ENCODE results near the gene ADAM12.

The ADAM12 gene

GRCh38 chr10:126146771-126147170 lies 241.5 kb downstream of the ADAM12 start:
- Histone ChIP-seq H2AFZ (ENCODE audit: low read depth, low read length) (no peak overlapping the region), H3K9me3 (ENCODE audit: low read length) (peaks cover 5% of the 10 kb centered on the region), H3K36me3 (ENCODE audit: insufficient read depth, low read length) (no peaks in the 10 kb centered on the region), H3K4me1 (ENCODE audit: insufficient read depth, low read length) (peaks cover 19% of the 10 kb centered on the region), H3K4me3 (ENCODE audit: low read length) (no peak overlapping the region), H3K27me3 (ENCODE audit: insufficient read depth, low read length) (no peaks in the 10 kb centered on the region)

GRCh38 chr10:126143117-126143516 lies 245.2 kb downstream of the ADAM12 start:
- Histone ChIP-seq H3K9me3 (ENCODE audit: low read length) (peaks cover 3% of the 10 kb centered on the region), H2AFZ (ENCODE audit: low read depth, low read length) (no peak overlapping the region), H3K4me3 (ENCODE audit: low read length) (no peak overlapping the region), H3K4me1 (ENCODE audit: insufficient read depth, low read length) (peaks cover 9% of the 10 kb centered on the region), H3K36me3 (ENCODE audit: insufficient read depth, low read length) (no peaks in the 10 kb centered on the region), H3K27me3 (ENCODE audit: insufficient read depth, low read length) (no peaks in the 10 kb centered on the region)

- no peaks in the 10 kb centered on the region for H3K27me3 ChIP-seq (ENCODE audit: insufficient read depth, low read length)
- no peak overlapping the region for H3K4me3 ChIP-seq (ENCODE audit: low read length)
- H3K9me3 ChIP-seq (ENCODE audit: low read length), result no peaks in the 10 kb centered on the region
- H3K4me1 ChIP-seq (ENCODE audit: insufficient read depth, low read length), result no peaks in the 10 kb centered on the region
- H3K36me3 ChIP-seq (ENCODE audit: insufficient read depth, low read length), result no peaks in the 10 kb centered on the region
- no peak overlapping the region for H2AFZ ChIP-seq (ENCODE audit: low read depth, low read length)
These were observed 247.5 kb downstream of the ADAM12 start for GRCh38 chr10:126140746-126141273.

- Histone ChIP-seq H3K9me3 (ENCODE audit: low read length) (no peaks in the 10 kb centered on the region), H3K36me3 (ENCODE audit: insufficient read depth, low read length) (no peaks in the 10 kb centered on the region), H3K4me1 (ENCODE audit: insufficient read depth, low read length) (no peaks in the 10 kb centered on the region), H2AFZ (ENCODE audit: low read depth, low read length) (no peak overlapping the region), H3K27me3 (ENCODE audit: insufficient read depth, low read length) (no peaks in the 10 kb centered on the region), H3K4me3 (ENCODE audit: low read length) (no peak overlapping the region)
These were observed 250.6 kb downstream of the ADAM12 start for GRCh38 chr10:126137562-126138221.

GRCh38 chr10:126135941-126136595 lies 252.2 kb downstream of the ADAM12 start:
- Histone ChIP-seq H2AFZ (ENCODE audit: low read depth, low read length) (no peak overlapping the region), H3K36me3 (ENCODE audit: insufficient read depth, low read length) (no peaks in the 10 kb centered on the region), H3K27me3 (ENCODE audit: insufficient read depth, low read length) (no peaks in the 10 kb centered on the region), H3K4me3 (ENCODE audit: low read length) (no peak overlapping the region), H3K9me3 (ENCODE audit: low read length) (no peaks in the 10 kb centered on the region), H3K4me1 (ENCODE audit: insufficient read depth, low read length) (peaks cover 7% of the 10 kb centered on the region)

GRCh38 chr10:126135177-126135576 lies 253.1 kb downstream of the ADAM12 start:
- no peak overlapping the region for H3K4me3 ChIP-seq (ENCODE audit: low read length)
- no peaks in the 10 kb centered on the region for H3K36me3 ChIP-seq (ENCODE audit: insufficient read depth, low read length)
- H2AFZ ChIP-seq (ENCODE audit: low read depth, low read length), result no peak overlapping the region
- no peaks in the 10 kb centered on the region for H3K9me3 ChIP-seq (ENCODE audit: low read length)
- H3K4me1 ChIP-seq (ENCODE audit: insufficient read depth, low read length), result peaks cover 11% of the 10 kb centered on the region
- no peaks in the 10 kb centered on the region for H3K27me3 ChIP-seq (ENCODE audit: insufficient read depth, low read length)

GRCh38 chr10:126133906-126134656 lies 254.2 kb downstream of the ADAM12 start:
- Histone ChIP-seq H3K27me3 (ENCODE audit: insufficient read depth, low read length) (no peaks in the 10 kb centered on the region), H3K36me3 (ENCODE audit: insufficient read depth, low read length) (no peaks in the 10 kb centered on the region), H3K4me3 (ENCODE audit: low read length) (no peak overlapping the region), H3K4me1 (ENCODE audit: insufficient read depth, low read length) (peaks cover 12% of the 10 kb centered on the region), H3K9me3 (ENCODE audit: low read length) (no peaks in the 10 kb centered on the region), H2AFZ (ENCODE audit: low read depth, low read length) (no peak overlapping the region)

GRCh38 chr10:126133082-126133620 lies 255.1 kb downstream of the ADAM12 start:
- Histone ChIP-seq H2AFZ (ENCODE audit: low read depth, low read length) (no peak overlapping the region), H3K27me3 (ENCODE audit: insufficient read depth, low read length) (no peaks in the 10 kb centered on the region), H3K36me3 (ENCODE audit: insufficient read depth, low read length) (no peaks in the 10 kb centered on the region), H3K4me1 (ENCODE audit: insufficient read depth, low read length) (peaks cover 12% of the 10 kb centered on the region), H3K9me3 (ENCODE audit: low read length) (no peaks in the 10 kb centered on the region), H3K4me3 (ENCODE audit: low read length) (no peak overlapping the region)

- H3K9me3 ChIP-seq (ENCODE audit: low read length), result no peaks in the 10 kb centered on the region
- H3K36me3 ChIP-seq (ENCODE audit: insufficient read depth, low read length), result no peaks in the 10 kb centered on the region
- no peaks in the 10 kb centered on the region for H3K27me3 ChIP-seq (ENCODE audit: insufficient read depth, low read length)
- no peak overlapping the region for H3K4me3 ChIP-seq (ENCODE audit: low read length)
- H3K4me1 ChIP-seq (ENCODE audit: insufficient read depth, low read length), result peaks cover 12% of the 10 kb centered on the region
- H2AFZ ChIP-seq (ENCODE audit: low read depth, low read length), result no peak overlapping the region
These were observed 256.9 kb downstream of the ADAM12 start for GRCh38 chr10:126131341-126131740.

GRCh38 chr10:126130271-126130710 lies 258.0 kb downstream of the ADAM12 start:
- Histone ChIP-seq H3K9me3 (ENCODE audit: low read length) (no peaks in the 10 kb centered on the region), H3K36me3 (ENCODE audit: insufficient read depth, low read length) (no peaks in the 10 kb centered on the region), H3K4me3 (ENCODE audit: low read length) (no peak overlapping the region), H3K27me3 (ENCODE audit: insufficient read depth, low read length) (no peaks in the 10 kb centered on the region), H2AFZ (ENCODE audit: low read depth, low read length) (no peak overlapping the region), H3K4me1 (ENCODE audit: insufficient read depth, low read length) (peaks cover 12% of the 10 kb centered on the region)

- Histone ChIP-seq H3K27me3 (ENCODE audit: insufficient read depth, low read length) (no peaks in the 10 kb centered on the region), H3K4me1 (ENCODE audit: insufficient read depth, low read length) (peaks cover 18% of the 10 kb centered on the region), H3K4me3 (ENCODE audit: low read length) (no peak overlapping the region), H3K9me3 (ENCODE audit: low read length) (no peaks in the 10 kb centered on the region), H3K36me3 (ENCODE audit: insufficient read depth, low read length) (no peaks in the 10 kb centered on the region), H2AFZ (ENCODE audit: low read depth, low read length) (no peak overlapping the region)
These were observed 259.3 kb downstream of the ADAM12 start for GRCh38 chr10:126129026-126129425.

- Histone ChIP-seq H2AFZ (ENCODE audit: low read depth, low read length) (no peak overlapping the region), H3K36me3 (ENCODE audit: insufficient read depth, low read length) (no peaks in the 10 kb centered on the region), H3K4me1 (ENCODE audit: insufficient read depth, low read length) (peaks cover 22% of the 10 kb centered on the region), H3K4me3 (ENCODE audit: low read length) (no peak overlapping the region), H3K27me3 (ENCODE audit: insufficient read depth, low read length) (no peaks in the 10 kb centered on the region), H3K9me3 (ENCODE audit: low read length) (no peaks in the 10 kb centered on the region)
These were observed 259.7 kb downstream of the ADAM12 start for GRCh38 chr10:126128581-126128980.
